HFF-Myc (cell line): ENCODE data around the gene SIT1.
A peak's percentile ranks its signal among the peaks of the same experiment; 100 is the strongest.

Source experiments
- DNase-seq: peaks from one replicate; pipeline ENCODE4 v3.0.0-alpha.2; 2011; ENCODE audit warnings: low read depth; ENCODE audit errors: extremely low read depth
- H3K4me3 ChIP-seq: replicated peaks from 2 replicates; pipeline ENCODE4 v1.5.1; 2011; ENCODE audit warnings: low read depth, mild to moderate bottlenecking, control low read depth, low read length
- CTCF ChIP-seq: IDR thresholded peaks from 2 replicates; pipeline ENCODE4 v1.5.1; 2012; ENCODE audit warnings: mild to moderate bottlenecking, low read depth, low read length, control low read depth; ENCODE audit errors: missing control alignments

Gene SIT1

DNA sequence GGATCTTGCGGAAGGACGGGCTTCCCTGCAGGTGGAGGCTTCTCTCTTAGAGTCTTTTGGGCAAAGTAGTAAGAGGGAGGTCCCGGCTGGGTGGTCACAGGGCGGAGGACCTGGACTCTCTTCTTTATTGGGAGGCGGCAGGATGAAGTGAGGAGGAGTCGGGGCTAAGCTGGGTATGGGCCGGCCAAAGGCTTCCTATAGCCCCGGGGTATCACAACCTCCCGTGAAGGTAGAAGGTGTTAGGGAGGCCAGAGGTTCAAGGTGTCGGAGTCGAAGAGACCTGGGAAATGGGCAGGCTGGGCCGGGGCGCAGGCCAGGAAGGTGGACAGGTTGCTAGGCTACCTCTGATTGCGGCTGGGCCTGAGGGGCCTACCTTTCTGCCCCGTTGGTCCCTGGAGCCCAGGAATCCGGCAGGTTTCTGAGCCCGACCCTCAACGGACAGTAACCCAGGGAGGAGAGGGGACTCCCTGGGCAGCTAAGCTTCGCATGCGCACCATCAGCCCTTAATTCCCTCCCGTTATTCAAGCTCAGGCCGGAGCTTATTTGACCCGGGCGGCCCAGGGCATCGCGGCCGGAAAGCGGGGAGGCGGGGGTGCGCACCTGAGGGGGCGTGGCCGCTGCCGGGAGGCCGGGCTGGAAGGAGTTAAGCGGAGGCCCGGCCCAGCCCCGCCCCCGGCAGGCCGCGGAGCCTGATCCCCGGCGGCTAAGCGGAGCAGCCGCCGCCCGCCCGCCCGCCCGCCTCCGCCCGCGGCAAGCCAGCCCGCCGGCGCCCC lies 46.0 kb downstream of the SIT1 start, which contains the start of gene TESK1:
TSS of gene TESK1 (plus strand) at position 685 of the 773 bp plus-strand sequence. CDS start 358 bp downstream, outside the sequence.
- DNase-seq, result no peak
- H3K4me3 ChIP-seq, result peak within 1 kb of the TSS; percentile 58
- no peak for TF ChIP-seq CTCF

DNA sequence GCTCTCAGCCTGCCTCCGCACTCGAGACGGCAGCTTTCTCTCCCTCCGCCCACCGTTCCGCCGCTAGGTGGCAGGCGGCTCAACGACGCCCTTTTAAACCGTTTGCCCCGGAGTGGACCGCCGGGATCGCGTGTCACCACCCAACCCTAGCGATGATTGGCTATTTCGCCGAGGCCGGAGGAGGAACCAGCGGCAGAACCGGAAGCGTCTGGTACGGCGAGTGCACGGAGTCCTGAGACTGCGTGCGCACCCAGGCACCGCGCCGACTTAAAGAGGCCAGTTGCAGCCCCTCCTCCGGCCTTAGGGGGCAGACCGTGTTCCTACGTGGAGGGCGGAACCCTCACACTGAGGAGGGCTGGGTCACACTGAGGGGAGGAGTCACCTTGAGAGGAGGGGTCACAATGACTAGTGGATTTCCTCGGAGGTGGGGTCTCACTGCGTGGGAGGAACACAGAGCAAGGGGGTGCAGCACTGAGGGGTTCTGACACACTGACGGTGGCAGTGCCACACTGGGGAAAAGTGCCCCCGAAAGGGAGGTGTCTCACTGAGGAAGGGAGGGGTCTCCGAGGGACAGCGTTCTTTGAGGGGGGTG lies 46.6 kb downstream of the SIT1 start:
- H3K4me3 ChIP-seq, result peak overlapping the region; percentile 58
- TF ChIP-seq CTCF, result peak; percentile 88
- DNase-seq, result peak; percentile 97

- no peak for TF ChIP-seq CTCF
- H3K4me3 ChIP-seq, result peak overlapping the region; percentile 58
- no peak for DNase-seq
Observed at GRCh38 chr9:35603506-35603985, 47.2 kb downstream of the SIT1 start.

DNA sequence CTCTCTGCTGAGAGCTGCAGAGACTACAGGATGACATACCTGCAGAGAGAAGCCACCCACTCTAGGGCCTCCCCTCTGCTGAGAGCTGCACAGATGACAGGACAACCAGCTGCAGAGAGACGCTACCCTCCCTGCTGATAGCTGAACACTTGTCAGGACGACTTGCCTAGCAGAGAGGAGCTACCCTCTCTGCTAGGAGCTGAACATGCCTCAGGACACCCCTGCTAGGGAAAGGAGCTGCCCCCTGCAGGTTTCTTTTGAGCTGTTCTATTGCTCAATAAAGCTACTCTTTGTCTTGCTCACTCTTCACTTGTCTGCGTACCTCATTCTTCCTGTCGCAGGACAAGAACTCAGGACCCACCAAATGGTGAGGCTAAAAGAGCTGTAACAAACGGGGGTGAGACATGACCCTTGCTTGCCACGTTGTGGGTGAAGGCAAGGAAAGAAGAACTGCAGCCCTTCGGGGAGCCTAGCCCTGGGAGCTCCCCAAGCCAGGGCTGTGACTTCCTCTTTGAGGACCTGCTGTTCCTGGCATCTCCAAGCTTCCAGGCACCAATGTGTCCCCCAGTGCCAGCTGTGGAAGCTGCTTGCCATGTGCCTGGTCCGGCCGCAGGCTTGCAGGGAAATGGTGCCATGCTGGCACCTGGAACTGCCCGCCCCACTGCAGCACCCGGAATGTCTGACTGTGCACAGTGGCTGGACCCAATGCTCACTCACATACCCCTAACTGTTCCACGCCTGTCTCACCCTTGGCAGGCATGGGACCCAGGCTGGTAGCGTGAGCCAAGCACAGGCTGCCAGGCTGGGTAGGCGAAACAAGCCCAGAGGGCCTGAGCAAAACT lies 50.7 kb downstream of the SIT1 start:
- H3K4me3 ChIP-seq, result no peak overlapping the region
- peak; percentile 22 for TF ChIP-seq CTCF
- DNase-seq, result no peak
